Caco-2 (cell line): ENCODE data around the gene GDA. TPM values are rescaled to one million over a fixed set of nuclear protein-coding genes. Genes with fewer than 3 reads are reported as not detected.

ENCODE experiments used
- BruUV-seq: library from RNA; stranded (reverse); fragments of 400-500 nt; replicated peaks from 2 replicates; lab custom pipeline; 2021; lab: Mats Ljungman, UMichigan
- CTCF ChIA-PET: fragments of 300-600 bp; sonication (Branson Sonifier 250); formaldehyde crosslinking; loops from one replicate; lab custom pipeline; 2022; ENCODE audit warnings: antibody characterized with exemption; lab: Charles Lee
- POLR2A ChIA-PET: fragments of 300-600 bp; sonication (Branson Sonifier 250); formaldehyde crosslinking; loops from one replicate; lab custom pipeline; 2022; ENCODE audit warnings: antibody characterized with exemption; lab: Charles Lee
- DNase-seq, 2 experiments: peaks; one replicate each; pipeline versions ENCODE4 v3.0.0 to v3.0.0-alpha.2; 2020 to 2022
- H3K27me3 ChIP-seq: replicated peaks from 2 replicates; pipeline ENCODE4 v1.6.0; 2011; ENCODE audit warnings: low read length; ENCODE audit not compliant: control insufficient read depth, insufficient read depth
- H3K36me3 ChIP-seq: 2 replicates; pipeline ENCODE4 v1.5.1; 2011; ENCODE audit warnings: low read length; ENCODE audit not compliant: control insufficient read depth, insufficient read depth
- H3K4me1 ChIP-seq: fragments of 250-450 bp; sonication (Bioruptor Pico); 2 replicates; pipeline ENCODE4 v1.5.1; 2020; ENCODE audit warnings: mild to moderate bottlenecking
- H3K4me3 ChIP-seq: 2 replicates; pipeline ENCODE4 v1.5.1; 2011; ENCODE audit warnings: low read depth, mild to moderate bottlenecking, control low read depth, low read length
- H3K9me3 ChIP-seq: fragments of 250-450 bp; sonication (Bioruptor Pico); 2 replicates; pipeline ENCODE4 v1.5.1; 2020; ENCODE audit warnings: mild to moderate bottlenecking, moderate library complexity
- H3K27ac Mint-ChIP-seq: one replicate; pipeline ENCODE4 v1.8.0; 2022; ENCODE audit warnings: mixed read lengths; ENCODE audit not compliant: unreplicated experiment
- H3K27me3 Mint-ChIP-seq: one replicate; pipeline ENCODE4 v1.8.0; 2022; ENCODE audit warnings: mixed read lengths; ENCODE audit not compliant: insufficient read depth, unreplicated experiment
- H3K36me3 Mint-ChIP-seq: one replicate; pipeline ENCODE4 v1.8.0; 2022; ENCODE audit warnings: mild to moderate bottlenecking, mixed read lengths; ENCODE audit not compliant: insufficient read depth, unreplicated experiment
- H3K4me1 Mint-ChIP-seq: one replicate; pipeline ENCODE4 v1.8.0; 2022; ENCODE audit warnings: low read depth, mixed read lengths; ENCODE audit not compliant: unreplicated experiment
- H3K4me3 Mint-ChIP-seq: one replicate; pipeline ENCODE4 v1.8.0; 2022; ENCODE audit warnings: mild to moderate bottlenecking, moderate library complexity, mixed read lengths; ENCODE audit not compliant: unreplicated experiment
- H3K9me3 Mint-ChIP-seq: one replicate; pipeline ENCODE4 v1.8.0; 2022; ENCODE audit warnings: mixed read lengths; ENCODE audit not compliant: unreplicated experiment
- intact Hi-C: fragments of 100-400 bp; cut with micrococcal nuclease; formaldehyde crosslinking; loops from one replicate; pipeline ENCODE4 v1.10.0; 2022; ENCODE audit not compliant: unreplicated experiment
- total RNA-seq: library from RNA; stranded (reverse); gene quantifications from 2 replicates; pipeline ENCODE4 v1.2.3, GENCODE V29; 2022
- TF ChIP-seq, protein P1 (sequence below), 2 experiments: fragments of 200-600 bp in 1 of 2; IDR thresholded peaks; 1 replicate in 1 of 2; 2 replicates in 1 of 2; pipeline versions ENCODE4 v1.5.1 to v1.8.0; 2011 to 2022; ENCODE audit warnings: antibody characterized with exemption in 1 of 2, control low read depth in 1 of 2, inconsistent platforms in 1 of 2, low read depth in 1 of 2, low read length in 1 of 2, mild to moderate bottlenecking in 1 of 2, moderate library complexity in 1 of 2; ENCODE audit not compliant: insufficient read depth in 1 of 2, severe bottlenecking in 1 of 2, unreplicated experiment in 1 of 2

The GDA gene
- total RNA-seq, 1 experiment from 2014 or later = 3.1 TPM

DNA sequence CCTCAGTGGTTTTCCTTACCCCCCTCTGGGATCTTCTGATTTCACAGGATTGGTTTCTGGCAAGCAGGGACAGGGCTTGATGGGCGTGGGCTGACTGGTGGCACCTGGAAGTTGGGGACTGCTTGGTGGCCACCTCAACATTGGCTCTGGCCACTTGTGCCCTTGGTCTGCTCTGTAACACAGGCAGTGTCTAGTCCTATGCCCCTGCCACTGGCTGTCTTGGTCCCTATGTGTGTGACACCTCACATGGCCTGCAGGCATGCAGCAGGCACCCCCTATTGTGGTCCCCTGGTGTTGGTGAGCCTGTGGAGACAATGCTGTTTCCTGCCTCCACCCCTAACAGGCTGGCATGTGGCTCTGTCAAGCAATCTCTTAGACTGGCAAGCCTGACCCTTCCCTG, 71.3 kb downstream of the GDA start:
- BruUV-seq = no TSS peak
- TF ChIP-seq, protein P1, sequence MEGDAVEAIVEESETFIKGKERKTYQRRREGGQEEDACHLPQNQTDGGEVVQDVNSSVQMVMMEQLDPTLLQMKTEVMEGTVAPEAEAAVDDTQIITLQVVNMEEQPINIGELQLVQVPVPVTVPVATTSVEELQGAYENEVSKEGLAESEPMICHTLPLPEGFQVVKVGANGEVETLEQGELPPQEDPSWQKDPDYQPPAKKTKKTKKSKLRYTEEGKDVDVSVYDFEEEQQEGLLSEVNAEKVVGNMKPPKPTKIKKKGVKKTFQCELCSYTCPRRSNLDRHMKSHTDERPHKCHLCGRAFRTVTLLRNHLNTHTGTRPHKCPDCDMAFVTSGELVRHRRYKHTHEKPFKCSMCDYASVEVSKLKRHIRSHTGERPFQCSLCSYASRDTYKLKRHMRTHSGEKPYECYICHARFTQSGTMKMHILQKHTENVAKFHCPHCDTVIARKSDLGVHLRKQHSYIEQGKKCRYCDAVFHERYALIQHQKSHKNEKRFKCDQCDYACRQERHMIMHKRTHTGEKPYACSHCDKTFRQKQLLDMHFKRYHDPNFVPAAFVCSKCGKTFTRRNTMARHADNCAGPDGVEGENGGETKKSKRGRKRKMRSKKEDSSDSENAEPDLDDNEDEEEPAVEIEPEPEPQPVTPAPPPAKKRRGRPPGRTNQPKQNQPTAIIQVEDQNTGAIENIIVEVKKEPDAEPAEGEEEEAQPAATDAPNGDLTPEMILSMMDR (IDR thresholded peaks at IDR 0.05; ENCODE audit: insufficient read depth in 1 of 2, low read depth in 1 of 2, low read length in 1 of 2, severe bottlenecking in 1 of 2, unreplicated experiment in 1 of 2) = no peak
- no peak overlapping the region for H3K27ac Mint-ChIP-seq

DNA sequence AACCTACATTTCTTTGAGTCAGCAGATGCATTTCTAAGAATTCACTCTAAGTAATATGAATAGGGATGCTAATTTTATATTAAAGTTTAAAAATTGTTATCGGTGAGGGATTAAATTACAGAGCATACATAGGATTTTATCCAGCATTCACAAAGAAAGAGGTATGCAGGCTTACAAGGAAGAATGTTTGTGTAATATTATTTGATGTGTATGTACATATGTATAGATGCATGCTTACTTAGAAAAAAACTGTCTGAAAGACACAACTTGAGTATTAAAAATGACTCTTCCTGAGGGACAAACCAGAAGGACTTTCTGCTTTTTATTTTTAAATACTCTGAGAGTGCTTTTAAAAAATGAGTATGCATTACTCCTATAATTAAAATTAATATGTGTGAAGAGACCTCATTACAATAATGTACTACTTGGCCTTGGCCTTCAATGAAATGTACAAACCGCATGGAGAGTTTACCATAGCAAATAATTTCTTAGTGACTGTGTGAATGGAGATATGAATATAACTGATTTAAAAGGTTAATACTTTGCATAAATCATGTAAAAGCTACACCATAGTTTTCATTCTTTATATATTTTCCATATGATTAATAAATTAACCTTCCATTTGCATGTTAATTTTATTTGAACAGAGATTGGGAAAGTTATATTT, 77.0 kb downstream of the GDA start:
- no peaks in the 10 kb centered on the region for H3K9me3 Mint-ChIP-seq
- BruUV-seq = no TSS peak
- no peaks in the 10 kb centered on the region for H3K9me3 ChIP-seq
- ChIA-PET POLR2A (no interaction called here), CTCF (no interaction called here)
- no peak for DNase-seq
- no peaks in the 10 kb centered on the region for H3K36me3 ChIP-seq
- H3K27me3 Mint-ChIP-seq = no peaks in the 10 kb centered on the region
- TF ChIP-seq, protein P1 (IDR thresholded peaks at IDR 0.05; ENCODE audit: insufficient read depth in 1 of 2, low read depth in 1 of 2, low read length in 1 of 2, severe bottlenecking in 1 of 2, unreplicated experiment in 1 of 2) = no peak
- no peaks in the 10 kb centered on the region for H3K4me1 ChIP-seq
- no peak overlapping the region for H3K27ac Mint-ChIP-seq
- H3K4me1 Mint-ChIP-seq = no peaks in the 10 kb centered on the region
- no peaks in the 10 kb centered on the region for H3K36me3 Mint-ChIP-seq
- no peak overlapping the region for H3K4me3 Mint-ChIP-seq
- no peaks in the 10 kb centered on the region for H3K27me3 ChIP-seq
- H3K4me3 ChIP-seq = no peak overlapping the region
- intact Hi-C loops = no loop called here

More for the DNA sequence above, 71.3 kb downstream of the GDA start:
- Mint-ChIP-seq H3K4me3 (no peak overlapping the region), H3K36me3 (no peaks in the 10 kb centered on the region), H3K27me3 (no peaks in the 10 kb centered on the region), H3K9me3 (no peaks in the 10 kb centered on the region), H3K4me1 (no peaks in the 10 kb centered on the region)
- CTCF ChIA-PET = no interaction called here
- no peak overlapping the region for H3K4me3 ChIP-seq
- POLR2A ChIA-PET = no interaction called here
- no peaks in the 10 kb centered on the region for H3K4me1 ChIP-seq
- no peaks in the 10 kb centered on the region for H3K9me3 ChIP-seq
- H3K27me3 ChIP-seq = no peaks in the 10 kb centered on the region
- DNase-seq = no peak
- intact Hi-C loops = no loop called here
- no peaks in the 10 kb centered on the region for H3K36me3 ChIP-seq

DNA sequence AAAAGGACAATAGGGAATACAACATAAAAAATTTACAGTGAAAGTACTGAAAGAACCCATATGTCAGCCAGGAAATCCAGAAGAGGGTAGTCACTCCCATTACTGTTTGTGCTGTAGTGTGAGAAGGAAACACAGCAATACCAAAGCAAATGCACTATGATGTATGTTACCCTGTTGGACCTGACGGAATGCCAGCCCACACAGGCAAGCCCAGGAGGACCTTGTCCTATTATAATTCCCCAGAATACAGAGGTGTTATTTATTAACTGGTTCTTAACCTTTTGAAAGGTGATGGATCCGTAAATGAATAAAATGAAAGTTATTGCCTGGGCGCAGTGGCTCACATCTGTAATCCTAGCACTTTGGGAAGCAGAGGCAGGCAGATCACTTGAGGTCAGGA, 79.0 kb downstream of the GDA start:
- H3K4me3 ChIP-seq = no peak overlapping the region
- no peak overlapping the region for H3K27ac Mint-ChIP-seq
- H3K4me3 Mint-ChIP-seq = no peak overlapping the region
- H3K27me3 ChIP-seq = no peaks in the 10 kb centered on the region
- H3K36me3 ChIP-seq = no peaks in the 10 kb centered on the region
- H3K27me3 Mint-ChIP-seq = no peaks in the 10 kb centered on the region
- ChIA-PET CTCF (no interaction called here), POLR2A (no interaction called here)
- no peaks in the 10 kb centered on the region for H3K4me1 ChIP-seq
- TF ChIP-seq, protein P1 (IDR thresholded peaks at IDR 0.05; ENCODE audit: insufficient read depth in 1 of 2, low read depth in 1 of 2, low read length in 1 of 2, severe bottlenecking in 1 of 2, unreplicated experiment in 1 of 2) = no peak
- no TSS peak for BruUV-seq
- H3K4me1 Mint-ChIP-seq = no peaks in the 10 kb centered on the region
- intact Hi-C loops = no loop called here
- no peak for DNase-seq
- no peaks in the 10 kb centered on the region for H3K9me3 Mint-ChIP-seq
- H3K36me3 Mint-ChIP-seq = no peaks in the 10 kb centered on the region
- H3K9me3 ChIP-seq = no peaks in the 10 kb centered on the region
